Endothelial cell of umbilical vein (primary cell): ENCODE measurements around the gene FAM13C. TPM values are rescaled to one million over a fixed set of nuclear protein-coding genes. Genes with fewer than 3 reads are reported as not detected.

Source experiments
- BruUV-seq: library from RNA; stranded (reverse); fragments of 400-500 nt; replicated peaks from 2 replicates; lab custom pipeline; 2021; lab: Mats Ljungman, UMichigan
- CTCF ChIA-PET: fragments of 300-600, 350-600 bp; sonication (Branson Sonifier 250); formaldehyde crosslinking; loops from one replicate; lab custom pipeline; 2021; ENCODE audit warnings: antibody characterized with exemption, inconsistent platforms; lab: Charles Lee
- POLR2A ChIA-PET: fragments of 300-600, 350-600 bp; sonication (Branson Sonifier 250); formaldehyde crosslinking; loops from one replicate; lab custom pipeline; 2021; ENCODE audit warnings: antibody characterized with exemption, inconsistent platforms; lab: Charles Lee
- DNase-seq: peaks from one replicate; pipeline ENCODE4 v3.0.0-alpha.2; 2011; ENCODE audit warnings: low read depth, low spot score
- FAIRE-seq: peaks from 2 replicates; lab custom pipeline; 2011; peaks lifted over from hg19 to GRCh38; lab: Jason Lieb, UNC
- H2AFZ ChIP-seq: 2 replicates; pipeline ENCODE4 v1.6.0; 2012; ENCODE audit warnings: low read depth, low read length, control low read depth, inconsistent platforms
- H3K27ac ChIP-seq: 2 replicates; pipeline ENCODE4 v1.5.1; 2011; ENCODE audit warnings: low read depth, mild to moderate bottlenecking, control low read depth, low read length, moderate library complexity; ENCODE audit not compliant: insufficient read depth
- H3K27me3 ChIP-seq, 2 experiments: 2 replicates each; pipeline versions ENCODE4 v1.6.0 to v1.6.1; 2011; ENCODE audit warnings: low read length in 2 of 2, mixed read lengths in 1 of 2; ENCODE audit not compliant: control insufficient read depth in 2 of 2, insufficient read depth in 2 of 2
- H3K36me3 ChIP-seq, 2 experiments: 2 replicates in 1 of 2; 3 replicates in 1 of 2; pipeline ENCODE4 v1.5.1; 2011; ENCODE audit warnings: low read length in 2 of 2, mild to moderate bottlenecking in 1 of 2, moderate library complexity in 1 of 2; ENCODE audit not compliant: control insufficient read depth in 2 of 2, insufficient read depth in 2 of 2; ENCODE audit errors: extremely low read depth in 1 of 2
- H3K4me1 ChIP-seq: 3 replicates; pipeline ENCODE4 v1.5.1; 2011; ENCODE audit warnings: mild to moderate bottlenecking, low read length; ENCODE audit not compliant: control insufficient read depth, insufficient read depth; ENCODE audit errors: extremely low read depth
- H3K4me2 ChIP-seq: 2 replicates; pipeline ENCODE4 v1.6.1; 2011; ENCODE audit warnings: low read length, control low read depth, mixed read lengths; ENCODE audit not compliant: insufficient read depth
- H3K4me3 ChIP-seq, 3 experiments: fragments of 200-600 bp in 1 of 3; sonication (generic), shearing (Covaris generic) in 1 of 3; replicated peaks in 1 of 3; 2 replicates each; pipeline ENCODE4 v1.5.1; 2011 to 2016; ENCODE audit warnings: control low read depth in 3 of 3, low read length in 3 of 3, mild to moderate bottlenecking in 2 of 3, inconsistent platforms in 1 of 3, low read depth in 1 of 3, moderate library complexity in 1 of 3; ENCODE audit not compliant: insufficient read depth in 1 of 3
- H3K79me2 ChIP-seq: 2 replicates; pipeline ENCODE4 v1.6.0; 2012; ENCODE audit warnings: low read length, inconsistent platforms; ENCODE audit not compliant: control insufficient read depth, insufficient read depth
- H3K9ac ChIP-seq: replicated peaks from 2 replicates; pipeline ENCODE3; 2011; ENCODE audit warnings: low read length, control low read depth; ENCODE audit not compliant: insufficient read depth; ENCODE audit errors: extremely low read depth
- H3K9me1 ChIP-seq: replicated peaks from 3 replicates; pipeline ENCODE4 v1.6.0; 2011; ENCODE audit warnings: mild to moderate bottlenecking, low read length; ENCODE audit not compliant: control insufficient read depth, insufficient read depth; ENCODE audit errors: extremely low read depth
- H3K9me3 ChIP-seq: replicated peaks from 2 replicates; pipeline ENCODE4 v1.5.1; 2012; ENCODE audit warnings: low read length, inconsistent platforms; ENCODE audit not compliant: control insufficient read depth, insufficient read depth
- H4K20me1 ChIP-seq: replicated peaks from 2 replicates; pipeline ENCODE3; 2011; ENCODE audit warnings: mild to moderate bottlenecking, low read length; ENCODE audit not compliant: control insufficient read depth, insufficient read depth; ENCODE audit errors: extremely low read depth
- CTCF ChIP-seq, 2 donors: IDR thresholded peaks; 1 replicate in 1 of 2; 2 replicates in 1 of 2; pipeline ENCODE4 v1.5.1; 2011; ENCODE audit warnings: low read length in 2 of 2, mild to moderate bottlenecking in 2 of 2, moderate library complexity in 2 of 2, control low read depth in 1 of 2, inconsistent platforms in 1 of 2, low read depth in 1 of 2; ENCODE audit not compliant: insufficient read depth in 1 of 2; ENCODE audit errors: extremely low read depth in 1 of 2
- EZH2 ChIP-seq: IDR thresholded peaks from 2 replicates; pipeline ENCODE4 v1.6.1; 2012; ENCODE audit warnings: borderline replicate concordance, low read depth, mild to moderate bottlenecking, moderate library complexity, low read length, inconsistent platforms; ENCODE audit not compliant: severe bottlenecking
- FOS ChIP-seq: IDR thresholded peaks from 2 replicates; pipeline ENCODE4 v1.6.1; 2011; ENCODE audit warnings: mild to moderate bottlenecking, low read length, moderate library complexity, borderline replicate concordance; ENCODE audit not compliant: insufficient read depth
- GATA2 ChIP-seq: IDR thresholded peaks from 2 replicates; pipeline ENCODE4 v1.7.0; 2011; ENCODE audit warnings: low read depth, mild to moderate bottlenecking, moderate library complexity, mixed read lengths, low read length; ENCODE audit not compliant: insufficient read length, insufficient read depth
- JUN ChIP-seq: IDR thresholded peaks from 2 replicates; pipeline ENCODE4 v1.6.1; 2011; ENCODE audit warnings: borderline replicate concordance, low read depth; ENCODE audit not compliant: insufficient read length, insufficient read depth
- MAX ChIP-seq: IDR thresholded peaks from 2 replicates; pipeline ENCODE4 v1.6.1; 2011; ENCODE audit not compliant: insufficient read depth, insufficient read length
- MYC ChIP-seq: IDR thresholded peaks from one replicate; pipeline ENCODE4 v1.6.1; 2011; ENCODE audit warnings: mild to moderate bottlenecking, low read depth, low read length
- POLR2A ChIP-seq: IDR thresholded peaks from 2 replicates; pipeline ENCODE4 v1.6.1; 2012; ENCODE audit warnings: low read depth, mild to moderate bottlenecking, control low read depth, low read length
- POLR2AphosphoS5 ChIP-seq: IDR thresholded peaks from 2 replicates; pipeline ENCODE4 v1.6.1; 2012; ENCODE audit warnings: low read depth, mild to moderate bottlenecking, control low read depth, low read length, moderate library complexity; ENCODE audit not compliant: insufficient read depth
- dilution Hi-C: fragments of 300-500 bp; cut with MboI; formaldehyde crosslinking; loops from one replicate; pipeline ENCODE4 v1.15.0; 2019; ENCODE audit warnings: low sequenced_read_pairs; ENCODE audit not compliant: extremely low pct_ligation_motif_present
- intact Hi-C: fragments of 100-400 bp; cut with micrococcal nuclease; formaldehyde crosslinking; loops from one replicate; pipeline ENCODE4 v1.10.0; 2022
- polyA plus RNA-seq, 4 experiments: library from polyadenylated mRNA; depleted of rRNA in 3 of 4; stranded (reverse) in 3 of 4; unstranded in 1 of 4; fragments of >200 nt; gene quantifications; 2 replicates each; pipeline versions ENCODE4 v1.2.1 to v1.2.3, GENCODE V29; 2011 to 2012; ENCODE audit warnings: missing spikeins in 1 of 4
- total RNA-seq: library from RNA; stranded (reverse); gene quantifications from 2 replicates; pipeline ENCODE4 v1.2.3, GENCODE V29; 2021

FAM13C gene
- total and polyA plus RNA-seq, 2 donors (not counting 3 experiments of a cell fraction or from before 2014, with no cell fraction given): 0.03 TPM; not detected in 1

DNA sequence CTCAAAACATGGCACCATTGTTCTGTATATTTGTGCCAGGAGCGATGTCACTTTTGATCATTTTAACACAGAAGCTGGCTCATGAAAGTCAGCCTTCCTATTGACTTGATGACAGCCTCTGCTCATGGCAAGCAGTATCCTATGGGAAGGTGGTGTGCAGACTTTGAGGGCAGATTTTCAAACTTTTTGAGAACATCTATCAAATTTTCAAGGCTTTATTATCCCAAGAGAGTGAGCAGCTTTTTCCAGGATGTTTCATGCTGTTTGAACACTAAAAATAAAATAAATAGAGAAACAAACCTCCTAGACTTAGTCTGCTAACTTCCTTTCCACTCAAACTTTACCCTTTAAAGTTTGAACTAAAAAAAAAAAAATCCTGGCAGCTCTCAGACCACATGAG is 20.3 kb downstream of the FAM13C start:
- Histone ChIP-seq H3K4me3 (no peak overlapping the region), H3K9ac (no peak overlapping the region), H4K20me1 (no peaks in the 10 kb centered on the region), H3K9me3 (peaks cover 4% of the 10 kb centered on the region), H3K9me1 (no peaks in the 10 kb centered on the region), H3K27me3 (no peaks in the 10 kb centered on the region), H3K4me1 (no peaks in the 10 kb centered on the region), H2AFZ (no peak overlapping the region), H3K79me2 (no peaks in the 10 kb centered on the region), H3K36me3 (no peaks in the 10 kb centered on the region), H3K27ac (no peak overlapping the region), H3K4me2 (no peak overlapping the region)
- ChIA-PET CTCF (no interaction called here), POLR2A (no interaction called here)
- BruUV-seq: no TSS peak
- DNase-seq (no peak), FAIRE-seq (no peak)
- dilution Hi-C loops: no loop called here
- intact Hi-C loops: no loop called here
- TF ChIP-seq MAX (no peak), GATA2 (no peak), EZH2 (no peak), POLR2AphosphoS5 (no peak), MYC (no peak), FOS (no peak), CTCF (IDR thresholded peaks at IDR 0.05; ENCODE audit: extremely low read depth in 1 of 2, insufficient read depth in 1 of 2, low read depth in 1 of 2, low read length in 2 of 2) (no peak), JUN (no peak), POLR2A (no peak)
